Erythroblast (primary cell): ENCODE measurements around the gene DNAH9.

Experiments
- GATA1 ChIP-seq: IDR thresholded peaks from 2 replicates; pipeline ENCODE4 v1.6.1; 2011; ENCODE audit warnings: low read depth, mild to moderate bottlenecking, control low read depth, low read length, moderate library complexity
- POLR2A ChIP-seq: IDR thresholded peaks from 2 replicates; pipeline ENCODE4 v1.6.1; 2011; ENCODE audit warnings: mild to moderate bottlenecking, low read length

DNA sequence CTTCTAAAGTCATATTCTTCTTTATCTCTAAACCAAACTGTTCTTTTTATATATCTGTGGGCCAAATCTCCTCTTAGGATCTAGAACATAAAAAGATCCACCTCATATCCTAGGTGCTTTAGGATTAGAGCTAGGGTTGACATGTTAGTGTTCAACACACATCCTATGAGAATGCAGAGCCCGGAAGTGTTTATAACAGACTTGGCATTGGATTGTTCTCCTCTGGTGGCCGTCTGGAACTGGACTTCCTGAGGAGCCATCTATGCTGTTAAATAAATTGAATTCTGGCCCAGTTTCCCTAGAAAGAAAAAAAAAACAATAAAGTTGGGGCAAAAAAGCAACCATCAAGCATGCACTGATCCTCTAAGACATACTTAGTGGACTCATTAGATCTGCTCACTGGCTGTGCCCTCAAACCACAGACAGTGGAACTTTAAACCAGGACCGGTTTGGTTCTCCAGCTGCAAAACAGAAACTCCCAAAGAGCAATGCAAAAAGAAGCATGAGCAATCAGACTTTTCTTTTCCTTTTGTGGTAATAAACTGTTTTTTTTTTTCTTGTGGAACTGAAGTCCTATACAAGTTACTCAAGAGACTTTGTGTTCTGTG is 216.5 kb downstream of the DNAH9 start:
- no peak for TF ChIP-seq POLR2A
- TF ChIP-seq GATA1: no peak
